Measurements from ENCODE around the gene GIGYF1. TPM values are rescaled to one million over a fixed set of nuclear protein-coding genes. Genes with fewer than 3 reads are reported as not detected.

The GIGYF1 gene
- total and polyA plus RNA-seq, 2 of the 13 experiments (the other 11 are each of a cell fraction or from before 2014, with no cell fraction given): 7.6 to 16.1 TPM

DNA sequence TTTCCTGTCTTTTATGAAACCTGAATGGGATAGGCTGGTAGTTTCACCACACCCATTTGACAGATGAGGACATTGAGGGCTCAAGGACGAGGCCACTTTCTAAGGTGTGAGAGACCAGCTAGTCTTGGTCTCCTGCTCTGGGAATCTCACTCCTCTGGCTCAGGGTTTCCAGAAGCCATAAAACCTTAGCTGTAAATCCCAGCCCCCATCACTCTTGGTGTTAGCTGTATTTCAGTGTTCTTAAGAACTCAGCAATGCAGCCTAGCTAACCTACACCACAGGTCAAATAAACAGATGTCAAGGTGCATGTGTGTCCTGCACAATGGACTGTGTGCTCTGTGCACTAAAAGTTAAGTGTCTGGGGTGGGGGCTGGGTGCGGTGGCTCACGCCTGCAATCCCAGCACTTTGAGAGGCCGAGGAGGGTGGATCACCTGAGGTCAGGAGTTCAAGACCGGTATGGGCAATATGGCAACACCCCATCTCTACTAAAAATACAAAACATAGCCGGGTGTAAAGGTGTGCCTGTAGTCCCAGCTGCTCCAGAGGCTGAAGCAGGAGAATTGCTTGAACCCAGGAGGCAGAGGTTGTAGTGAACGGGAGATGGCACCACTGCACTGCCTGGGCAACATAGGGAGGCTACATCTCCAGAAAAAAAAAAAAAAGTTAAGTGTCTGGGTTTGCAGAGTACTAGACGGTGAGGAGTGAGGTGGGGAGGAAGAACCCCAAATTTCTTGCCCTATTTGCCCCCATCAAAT is 25.7 kb upstream of the GIGYF1 start (continued):
- TF ChIP-seq, protein P1, sequence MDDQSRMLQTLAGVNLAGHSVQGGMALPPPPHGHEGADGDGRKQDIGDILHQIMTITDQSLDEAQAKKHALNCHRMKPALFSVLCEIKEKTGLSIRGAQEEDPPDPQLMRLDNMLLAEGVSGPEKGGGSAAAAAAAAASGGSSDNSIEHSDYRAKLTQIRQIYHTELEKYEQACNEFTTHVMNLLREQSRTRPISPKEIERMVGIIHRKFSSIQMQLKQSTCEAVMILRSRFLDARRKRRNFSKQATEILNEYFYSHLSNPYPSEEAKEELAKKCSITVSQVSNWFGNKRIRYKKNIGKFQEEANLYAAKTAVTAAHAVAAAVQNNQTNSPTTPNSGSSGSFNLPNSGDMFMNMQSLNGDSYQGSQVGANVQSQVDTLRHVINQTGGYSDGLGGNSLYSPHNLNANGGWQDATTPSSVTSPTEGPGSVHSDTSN (CRISPR knock-in tag; IDR thresholded peaks at IDR 0.05; ENCODE audit: borderline replicate concordance): no peak
- TF ChIP-seq ZNF235 (CRISPR knock-in tag; IDR thresholded peaks at IDR 0.05; ENCODE audit: borderline replicate concordance) (no peak; the same call in 1 of the 2 replicates), ZNF749 (CRISPR knock-in tag; IDR thresholded peaks at IDR 0.05; ENCODE audit: borderline replicate concordance) (0 out of 2 replicates have a peak, but pooled peaks have one; percentile 58), GTF3A (CRISPR knock-in tag; conservative IDR thresholded peaks at IDR 0.05) (no peak), GTF2F1 (IDR thresholded peaks at IDR 0.05; ENCODE audit: low read length) (no peak), ISX (CRISPR knock-in tag; conservative IDR thresholded peaks at IDR 0.05) (no peak), NR3C1 (CRISPR knock-in tag; IDR thresholded peaks at IDR 0.05) (no peak), HDAC1 (CRISPR knock-in tag; IDR thresholded peaks at IDR 0.05) (peak; percentile 84), ZNF224 (CRISPR knock-in tag; IDR thresholded peaks at IDR 0.05) (no peak), EEA1 (CRISPR knock-in tag; IDR thresholded peaks at IDR 0.05; ENCODE audit: borderline replicate concordance) (no peak), MEIS2 (CRISPR knock-in tag; IDR thresholded peaks at IDR 0.05) (no peak), TBX2 (CRISPR knock-in tag; IDR thresholded peaks at IDR 0.05; ENCODE audit: borderline replicate concordance) (peak; percentile 74), SP1 (IDR thresholded peaks at IDR 0.05) (no peak), SP1 (CRISPR knock-in tag; IDR thresholded peaks at IDR 0.05) (no peak), ZC3H13 (CRISPR knock-in tag; IDR thresholded peaks at IDR 0.05) (peak; percentile 69; the same call in 1 of the 2 replicates)
- TF ChIP-seq, protein P2, sequence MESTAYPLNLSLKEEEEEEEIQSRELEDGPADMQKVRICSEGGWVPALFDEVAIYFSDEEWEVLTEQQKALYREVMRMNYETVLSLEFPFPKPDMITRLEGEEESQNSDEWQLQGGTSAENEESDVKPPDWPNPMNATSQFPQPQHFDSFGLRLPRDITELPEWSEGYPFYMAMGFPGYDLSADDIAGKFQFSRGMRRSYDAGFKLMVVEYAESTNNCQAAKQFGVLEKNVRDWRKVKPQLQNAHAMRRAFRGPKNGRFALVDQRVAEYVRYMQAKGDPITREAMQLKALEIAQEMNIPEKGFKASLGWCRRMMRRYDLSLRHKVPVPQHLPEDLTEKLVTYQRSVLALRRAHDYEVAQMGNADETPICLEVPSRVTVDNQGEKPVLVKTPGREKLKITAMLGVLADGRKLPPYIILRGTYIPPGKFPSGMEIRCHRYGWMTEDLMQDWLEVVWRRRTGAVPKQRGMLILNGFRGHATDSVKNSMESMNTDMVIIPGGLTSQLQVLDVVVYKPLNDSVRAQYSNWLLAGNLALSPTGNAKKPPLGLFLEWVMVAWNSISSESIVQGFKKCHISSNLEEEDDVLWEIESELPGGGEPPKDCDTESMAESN (CRISPR knock-in tag; conservative IDR thresholded peaks at IDR 0.05): no peak
- TF ChIP-seq, protein P3, sequence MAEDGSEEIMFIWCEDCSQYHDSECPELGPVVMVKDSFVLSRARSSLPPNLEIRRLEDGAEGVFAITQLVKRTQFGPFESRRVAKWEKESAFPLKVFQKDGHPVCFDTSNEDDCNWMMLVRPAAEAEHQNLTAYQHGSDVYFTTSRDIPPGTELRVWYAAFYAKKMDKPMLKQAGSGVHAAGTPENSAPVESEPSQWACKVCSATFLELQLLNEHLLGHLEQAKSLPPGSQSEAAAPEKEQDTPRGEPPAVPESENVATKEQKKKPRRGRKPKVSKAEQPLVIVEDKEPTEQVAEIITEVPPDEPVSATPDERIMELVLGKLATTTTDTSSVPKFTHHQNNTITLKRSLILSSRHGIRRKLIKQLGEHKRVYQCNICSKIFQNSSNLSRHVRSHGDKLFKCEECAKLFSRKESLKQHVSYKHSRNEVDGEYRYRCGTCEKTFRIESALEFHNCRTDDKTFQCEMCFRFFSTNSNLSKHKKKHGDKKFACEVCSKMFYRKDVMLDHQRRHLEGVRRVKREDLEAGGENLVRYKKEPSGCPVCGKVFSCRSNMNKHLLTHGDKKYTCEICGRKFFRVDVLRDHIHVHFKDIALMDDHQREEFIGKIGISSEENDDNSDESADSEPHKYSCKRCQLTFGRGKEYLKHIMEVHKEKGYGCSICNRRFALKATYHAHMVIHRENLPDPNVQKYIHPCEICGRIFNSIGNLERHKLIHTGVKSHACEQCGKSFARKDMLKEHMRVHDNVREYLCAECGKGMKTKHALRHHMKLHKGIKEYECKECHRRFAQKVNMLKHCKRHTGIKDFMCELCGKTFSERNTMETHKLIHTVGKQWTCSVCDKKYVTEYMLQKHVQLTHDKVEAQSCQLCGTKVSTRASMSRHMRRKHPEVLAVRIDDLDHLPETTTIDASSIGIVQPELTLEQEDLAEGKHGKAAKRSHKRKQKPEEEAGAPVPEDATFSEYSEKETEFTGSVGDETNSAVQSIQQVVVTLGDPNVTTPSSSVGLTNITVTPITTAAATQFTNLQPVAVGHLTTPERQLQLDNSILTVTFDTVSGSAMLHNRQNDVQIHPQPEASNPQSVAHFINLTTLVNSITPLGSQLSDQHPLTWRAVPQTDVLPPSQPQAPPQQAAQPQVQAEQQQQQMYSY (CRISPR knock-in tag; IDR thresholded peaks at IDR 0.05): no peak
- TF ChIP-seq, protein P4, sequence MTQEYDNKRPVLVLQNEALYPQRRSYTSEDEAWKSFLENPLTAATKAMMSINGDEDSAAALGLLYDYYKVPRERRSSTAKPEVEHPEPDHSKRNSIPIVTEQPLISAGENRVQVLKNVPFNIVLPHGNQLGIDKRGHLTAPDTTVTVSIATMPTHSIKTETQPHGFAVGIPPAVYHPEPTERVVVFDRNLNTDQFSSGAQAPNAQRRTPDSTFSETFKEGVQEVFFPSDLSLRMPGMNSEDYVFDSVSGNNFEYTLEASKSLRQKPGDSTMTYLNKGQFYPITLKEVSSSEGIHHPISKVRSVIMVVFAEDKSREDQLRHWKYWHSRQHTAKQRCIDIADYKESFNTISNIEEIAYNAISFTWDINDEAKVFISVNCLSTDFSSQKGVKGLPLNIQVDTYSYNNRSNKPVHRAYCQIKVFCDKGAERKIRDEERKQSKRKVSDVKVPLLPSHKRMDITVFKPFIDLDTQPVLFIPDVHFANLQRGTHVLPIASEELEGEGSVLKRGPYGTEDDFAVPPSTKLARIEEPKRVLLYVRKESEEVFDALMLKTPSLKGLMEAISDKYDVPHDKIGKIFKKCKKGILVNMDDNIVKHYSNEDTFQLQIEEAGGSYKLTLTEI (CRISPR knock-in tag; conservative IDR thresholded peaks at IDR 0.05): no peak

Measured in HepG2 (cell line).